ENCODE measurements around the gene P2RY14.

Gene P2RY14

GRCh38 chr3:151168269-151169094 is 109.9 kb downstream of the P2RY14 start:
- peak; percentile 92 for TF ChIP-seq CTCF (IDR thresholded peaks at IDR 0.05; ENCODE audit: control extremely low read depth, extremely low read depth, low read depth, missing control alignments)
- DNase-seq (ENCODE audit: extremely low spot score): peak; percentile 70
- CTCF ChIA-PET: interaction anchor here (0.6 to 4.3 kb wide), 46 partner anchors 9 to 751 kb away, joined by 3 to 111 read pairs (median 6); partner anchors contain the start of genes GPR171 and P2RY14
- POLR2A ChIA-PET: no interaction called here

GRCh38 chr3:151166161-151166560 is 112.2 kb downstream of the P2RY14 start:
- TF ChIP-seq CTCF (IDR thresholded peaks at IDR 0.05; ENCODE audit: control extremely low read depth, extremely low read depth, low read depth, missing control alignments): no peak
- ChIA-PET CTCF (interaction anchor here (3.0 to 4.3 kb wide), 4 partner anchors 10 to 118 kb away, joined by 16 to 111 read pairs (median 20); partner anchors contain the start of gene P2RY14), POLR2A (no interaction called here)
- DNase-seq (ENCODE audit: extremely low spot score): no peak

GRCh38 chr3:151165226-151165625 is 113.1 kb downstream of the P2RY14 start:
- ChIA-PET POLR2A (no interaction called here), CTCF (no interaction called here)
- no peak for DNase-seq (ENCODE audit: extremely low spot score)
- no peak for TF ChIP-seq CTCF (IDR thresholded peaks at IDR 0.05; ENCODE audit: control extremely low read depth, extremely low read depth, low read depth, missing control alignments)
